Right ventricle myocardium inferior (tissue), 1 donor: ENCODE results near the gene ANKIB1. TPM values are rescaled to one million over a fixed set of nuclear protein-coding genes. Genes with fewer than 3 reads are reported as not detected.
"Not testable (repeated sequence)": the region's sequence is repeated elsewhere in the genome, so short reads cannot be mapped to it uniquely, and the experiment has no call there.

ENCODE experiments used
- ATAC-seq: fragments of 200-7000 bp; cut with Tn5 transposase; one replicate; pipeline ENCODE4 v1.9.1; 2020; ENCODE audit warnings: mild to moderate bottlenecking, moderate library complexity
- DNase-seq: peaks from one replicate; pipeline ENCODE4 v3.0.0; 2021; ENCODE audit errors: missing footprints
- intact Hi-C: fragments of 100-400 bp; cut with DNase I; formaldehyde crosslinking; loops from one replicate; pipeline ENCODE4 v1.11.0; 2022
- total RNA-seq: library from RNA; stranded (reverse); fragmentation: NEBNext Ultra II Directional; extraction: Animal tissue kit (Norgen Biotek cat#: 25700); gene quantifications from one replicate; pipeline ENCODE4 v1.2.1, GENCODE V29; 2021
- donor health status: DM: no; HTN: yes; CAD: no; lungs with severe emphysema.

ANKIB1 gene
- total RNA-seq, 1 donor from 2014 or later, result 34.6 TPM

GRCh38 chr7:92304406-92304893, 58.7 kb downstream of the ANKIB1 start:
- ATAC-seq (no peak), DNase-seq (no peak)
- intact Hi-C loops, result loop anchor here (10.0 kb wide), 1 partner anchor 50 kb away; no protein-coding TSS in a partner anchor

GRCh38 chr7:92306153-92306552, 60.4 kb downstream of the ANKIB1 start:
- no peak for DNase-seq

GRCh38 chr7:92313055-92313454, 67.3 kb downstream of the ANKIB1 start:
- intact Hi-C loops, result no loop called here
- ATAC-seq (no peak), DNase-seq (no peak)

More at GRCh38 chr7:92306153-92306552, 60.4 kb downstream of the ANKIB1 start:
- ATAC-seq, result no peak
- intact Hi-C loops, result loop anchor here (10.0 kb wide), 1 partner anchor 49 kb away; no protein-coding TSS in a partner anchor

- intact Hi-C loops, result no loop called here
- ATAC-seq (no peak), DNase-seq (no peak)
Observed at GRCh38 chr7:92319243-92319642, 73.5 kb downstream of the ANKIB1 start.

DNA sequence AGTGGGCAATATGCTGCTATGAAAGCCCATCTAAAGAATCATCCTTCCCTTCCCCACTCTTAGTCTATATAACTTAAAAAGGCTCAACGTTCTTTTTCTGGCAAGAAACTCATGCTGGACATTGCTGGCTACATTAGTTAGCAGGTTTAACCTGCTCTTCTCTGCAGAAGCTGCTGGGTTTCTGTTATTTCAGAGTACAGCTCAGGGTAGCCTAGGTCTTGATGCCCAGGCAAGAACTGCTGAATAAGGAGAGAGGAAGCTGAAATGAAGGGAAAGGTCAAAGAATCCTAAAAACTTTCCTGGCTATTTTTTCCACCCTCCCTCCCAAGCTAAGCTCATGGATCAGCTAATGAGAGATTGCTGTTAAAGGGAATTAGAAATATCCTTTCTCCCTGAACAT, 79.4 kb downstream of the ANKIB1 start:
- DNase-seq (no peak), ATAC-seq (no peak)
- intact Hi-C loops, result no loop called here

DNA sequence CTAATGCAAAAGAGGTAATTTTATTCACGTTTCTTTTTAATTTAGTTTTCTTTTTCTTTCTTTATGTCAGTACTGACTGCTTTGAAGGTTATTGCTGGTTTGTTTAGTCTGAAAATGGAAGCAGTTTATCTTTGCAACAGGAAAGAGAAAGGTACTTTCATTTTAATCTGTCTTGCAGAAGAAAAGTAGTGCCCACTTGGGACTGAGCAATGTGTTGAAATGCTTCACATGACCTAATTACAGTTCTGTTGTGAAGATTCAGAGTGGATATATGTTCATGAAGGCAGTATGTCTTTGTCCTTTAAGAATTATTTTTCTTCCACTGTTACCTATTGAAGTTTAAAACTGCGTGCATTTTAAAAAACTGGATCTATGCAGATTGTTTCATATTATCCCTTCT, 80.1 kb downstream of the ANKIB1 start:
- intact Hi-C loops, result no loop called here
- ATAC-seq (no peak), DNase-seq (no peak)

GRCh38 chr7:92330835-92331438, 85.2 kb downstream of the ANKIB1 start:
- intact Hi-C loops, result no loop called here
- DNase-seq (no peak), ATAC-seq (no peak)

DNA sequence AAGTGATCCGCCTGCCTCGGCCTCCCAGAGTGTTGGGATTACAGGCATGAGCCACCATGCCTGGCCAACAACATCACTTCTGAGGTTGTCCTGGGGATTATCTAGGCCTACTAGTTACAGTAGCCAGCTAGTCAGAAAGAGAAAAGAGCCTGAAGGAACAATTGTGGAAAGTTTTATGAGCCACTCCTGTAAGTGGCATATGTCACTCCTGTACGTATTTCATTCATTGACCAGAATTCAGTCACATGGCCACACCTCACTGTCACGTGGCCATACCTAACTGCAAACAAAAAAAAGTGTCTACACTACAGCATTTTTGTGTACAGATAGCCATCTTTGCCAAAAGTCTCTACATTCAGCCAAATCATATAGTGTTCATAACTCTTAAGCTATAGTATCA, 85.7 kb downstream of the ANKIB1 start:
- intact Hi-C loops, result no loop called here
- no peak for ATAC-seq
- no peak for DNase-seq

DNA sequence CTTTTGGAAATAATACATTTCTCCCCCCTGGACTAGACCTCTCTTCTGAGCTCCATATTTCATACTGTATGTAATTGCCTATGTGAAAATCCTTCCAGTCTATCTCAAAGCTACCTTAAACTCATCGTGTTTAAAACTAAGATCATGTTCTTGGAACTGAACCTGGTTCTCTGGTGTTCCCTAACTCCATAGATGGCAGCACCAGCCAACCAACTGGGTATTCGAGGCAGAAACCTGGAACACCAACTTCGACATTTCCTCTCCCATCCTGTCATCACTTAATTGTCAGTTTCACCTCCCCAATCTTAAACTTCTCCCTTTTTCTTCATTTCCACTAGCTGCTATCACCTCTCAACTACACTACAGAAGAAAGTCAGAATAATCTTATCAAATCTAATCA, 87.0 kb downstream of the ANKIB1 start:
- intact Hi-C loops, result no loop called here

GRCh38 chr7:92333866-92334265, 88.1 kb downstream of the ANKIB1 start:
- DNase-seq (no peak), ATAC-seq (no peak)
- intact Hi-C loops, result no loop called here

More for the DNA sequence above, 87.0 kb downstream of the ANKIB1 start:
- ATAC-seq, result no peak
- DNase-seq, result no peak

GRCh38 chr7:92335574-92335973, 89.8 kb downstream of the ANKIB1 start:
- intact Hi-C loops, result no loop called here
- DNase-seq (no peak), ATAC-seq (no peak)

- DNase-seq (no peak), ATAC-seq (no peak)
- intact Hi-C loops, result no loop called here
Observed at GRCh38 chr7:92336662-92337340, 91.0 kb downstream of the ANKIB1 start.

GRCh38 chr7:92340016-92340415, 94.2 kb downstream of the ANKIB1 start:
- DNase-seq (no peak), ATAC-seq (no peak)
- intact Hi-C loops, result no loop called here

GRCh38 chr7:92343714-92344113, 97.9 kb downstream of the ANKIB1 start:
- ATAC-seq (no peak), DNase-seq (no peak)
- intact Hi-C loops, result no loop called here

DNA sequence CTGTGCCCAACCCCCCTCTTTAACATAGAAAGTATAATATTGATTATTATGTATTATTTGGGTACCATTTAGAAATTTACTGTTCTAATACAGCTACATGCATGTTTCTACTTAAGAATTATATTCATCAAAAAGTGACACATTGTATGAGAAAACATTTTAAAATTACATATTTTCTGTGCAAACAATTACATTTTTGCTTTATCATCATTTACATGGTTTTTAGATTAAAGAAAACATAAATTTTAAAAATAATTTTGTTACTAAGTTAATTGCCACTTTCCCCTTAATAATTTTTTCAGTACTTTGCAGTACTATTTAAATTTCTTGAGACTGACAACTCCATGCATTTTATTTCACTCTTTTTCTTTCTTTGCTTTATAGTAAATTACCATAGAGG, 106.2 kb downstream of the ANKIB1 start:
- ATAC-seq (no peak), DNase-seq (no peak)
- intact Hi-C loops, result loop anchor here (10.0 kb wide), 1 partner anchor 47 kb away; no protein-coding TSS in a partner anchor

- intact Hi-C loops, result loop anchor here (10.0 kb wide), 1 partner anchor 49 kb away; no protein-coding TSS in a partner anchor
- ATAC-seq, result no peak
Observed at GRCh38 chr7:92354214-92354613, 108.4 kb downstream of the ANKIB1 start.

GRCh38 chr7:92356406-92356805, 110.6 kb downstream of the ANKIB1 start:
- ATAC-seq (no peak), DNase-seq (no peak)
- intact Hi-C loops, result loop anchor here (10.0 kb wide), 1 partner anchor 52 kb away; no protein-coding TSS in a partner anchor

More at GRCh38 chr7:92354214-92354613, 108.4 kb downstream of the ANKIB1 start:
- DNase-seq, result no peak

DNA sequence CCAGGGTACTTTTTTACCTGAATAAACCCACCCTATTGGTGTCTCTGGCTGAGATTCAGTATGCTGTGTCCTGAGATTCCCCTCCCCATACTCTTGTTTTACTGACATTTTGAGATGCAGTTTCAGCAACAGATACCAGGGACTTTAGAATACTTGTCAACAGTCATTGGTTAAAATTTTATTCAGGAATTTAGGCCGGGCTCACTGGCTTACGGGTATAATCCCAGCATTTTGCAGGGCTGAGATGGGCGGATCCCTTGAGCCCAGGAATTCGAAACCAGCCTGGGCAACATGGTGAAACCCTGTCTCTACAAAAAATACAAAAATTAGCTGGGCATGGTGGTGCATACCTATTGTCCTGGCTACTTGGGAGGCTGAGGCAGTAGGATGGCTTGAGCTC, 111.5 kb downstream of the ANKIB1 start:
- ATAC-seq, result no peak
- intact Hi-C loops, result loop anchor here (10.0 kb wide), 1 partner anchor 52 kb away; no protein-coding TSS in a partner anchor
- no peak for DNase-seq

DNA sequence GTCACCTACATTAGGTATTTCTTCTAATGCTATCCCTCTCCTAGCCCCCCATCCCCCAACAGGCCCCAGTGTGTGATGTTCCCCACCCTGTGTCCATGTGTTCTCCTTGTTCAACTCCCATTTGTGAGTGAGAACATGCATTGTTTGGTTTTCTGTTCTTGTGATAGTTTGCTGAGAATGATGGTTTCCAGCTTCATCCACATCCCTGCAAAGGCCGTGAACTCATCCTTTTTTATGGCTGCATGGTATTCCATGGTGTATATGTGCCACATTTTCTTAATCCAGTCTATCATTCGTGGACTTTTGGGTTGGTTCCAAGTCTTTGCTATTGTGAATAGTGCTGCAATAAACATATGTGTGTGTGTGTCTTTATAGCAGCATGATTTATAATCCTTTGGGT, 113.4 kb downstream of the ANKIB1 start:
- intact Hi-C loops, result loop anchor here (10.0 kb wide), 1 partner anchor 54 kb away; no protein-coding TSS in a partner anchor
- not testable (repeated sequence) for ATAC-seq

DNA sequence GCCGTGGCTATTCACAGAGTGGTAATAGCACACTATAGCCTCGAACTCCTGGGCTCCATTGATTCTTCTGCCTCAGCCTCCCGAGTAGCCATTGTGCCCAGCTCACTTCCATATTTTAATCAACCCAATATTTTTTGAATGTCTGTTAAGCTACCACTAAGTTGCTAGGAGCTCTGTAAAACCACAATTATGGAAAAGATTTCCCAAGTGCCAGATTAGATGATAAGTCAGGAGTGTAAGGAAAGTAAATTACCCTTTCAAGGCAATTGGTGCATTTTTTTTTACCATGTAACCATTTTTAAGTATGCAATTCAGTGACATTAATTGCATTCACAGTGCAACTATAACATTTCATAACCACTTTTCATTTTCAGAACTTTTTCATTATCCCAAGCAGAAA, 114.0 kb downstream of the ANKIB1 start:
- intact Hi-C loops, result loop anchor here (10.0 kb wide), 1 partner anchor 55 kb away; no protein-coding TSS in a partner anchor
- DNase-seq, result no peak
- ATAC-seq, result no peak

More for the DNA sequence above, 113.4 kb downstream of the ANKIB1 start:
- not testable (repeated sequence) for DNase-seq
